HG03196 (cell line): ENCODE measurements around the gene CAPZA1.

Experiments
- ATAC-seq: cut with Tn5 transposase; IDR thresholded peaks from one replicate; pipeline ENCODE4 v1.9.1; 2021; ENCODE audit not compliant: unreplicated experiment

The CAPZA1 gene

DNA sequence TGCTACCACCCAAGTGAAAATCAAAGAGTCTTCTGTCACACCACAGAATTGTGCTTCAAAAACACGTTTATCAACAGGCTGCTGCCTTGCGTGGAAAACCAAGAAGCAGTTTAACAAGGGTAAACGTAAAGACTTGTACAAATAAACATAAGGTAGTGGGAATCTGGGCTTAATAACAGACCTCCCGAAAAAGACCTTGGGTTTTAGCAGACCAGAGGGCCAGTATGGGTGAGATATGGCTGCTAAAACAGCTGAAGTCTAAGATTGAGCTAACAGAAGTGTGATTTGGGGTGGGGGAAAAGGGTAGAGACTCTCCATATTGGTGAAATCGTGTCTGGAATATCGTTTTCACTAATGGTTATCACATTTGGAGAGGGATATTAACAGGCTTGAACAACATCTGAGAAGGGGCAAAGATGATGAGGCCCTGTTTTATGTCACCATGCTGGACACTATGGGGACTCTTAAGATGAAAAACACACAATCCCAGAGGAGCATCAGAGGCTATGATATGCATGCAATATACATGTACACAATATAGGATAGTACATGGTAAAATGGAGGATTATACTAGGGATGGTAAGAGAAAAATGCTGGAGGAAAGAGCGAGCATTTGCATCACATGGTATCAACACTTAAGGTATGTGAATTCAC is 56.2 kb downstream of the CAPZA1 start:
- ATAC-seq, result no peak

DNA sequence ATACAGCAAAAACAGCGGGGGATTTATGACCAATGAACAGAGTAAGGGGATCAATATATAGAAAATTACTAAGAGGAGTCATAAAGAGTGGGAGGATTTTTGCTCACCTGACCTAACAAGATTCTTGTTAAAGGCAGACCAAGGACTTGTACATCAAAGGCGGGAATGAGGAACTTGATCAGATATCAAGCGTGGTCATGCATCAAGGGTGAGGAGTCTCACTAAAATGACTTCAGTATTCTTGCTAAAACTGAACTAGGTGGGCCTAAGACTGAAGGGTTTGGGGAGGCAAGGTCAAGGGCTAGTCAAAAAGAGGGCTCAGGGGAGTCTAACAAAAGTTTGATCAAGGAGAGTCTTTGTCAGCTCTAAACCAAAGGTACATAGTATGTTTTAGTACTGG is 56.9 kb downstream of the CAPZA1 start:
- no peak for ATAC-seq

DNA sequence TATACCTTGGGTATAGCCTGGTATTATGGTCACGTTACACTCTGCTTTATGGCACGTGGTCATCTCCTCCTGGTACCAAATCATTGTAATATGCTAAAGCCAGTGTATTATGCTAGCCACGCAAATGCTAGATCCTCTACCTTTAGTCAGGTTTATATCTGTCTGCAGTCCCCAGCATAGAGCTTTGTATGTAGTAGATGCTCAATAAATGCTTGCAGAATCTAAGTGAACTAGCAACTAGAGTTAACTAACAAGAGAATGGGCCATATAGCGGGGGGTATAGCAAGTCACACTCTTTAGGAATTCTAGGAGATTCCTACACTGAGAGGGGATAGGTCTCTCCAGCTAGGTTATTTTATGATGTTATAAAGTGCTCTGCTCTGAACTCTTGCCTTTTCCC is 57.9 kb downstream of the CAPZA1 start:
- no peak for ATAC-seq

DNA sequence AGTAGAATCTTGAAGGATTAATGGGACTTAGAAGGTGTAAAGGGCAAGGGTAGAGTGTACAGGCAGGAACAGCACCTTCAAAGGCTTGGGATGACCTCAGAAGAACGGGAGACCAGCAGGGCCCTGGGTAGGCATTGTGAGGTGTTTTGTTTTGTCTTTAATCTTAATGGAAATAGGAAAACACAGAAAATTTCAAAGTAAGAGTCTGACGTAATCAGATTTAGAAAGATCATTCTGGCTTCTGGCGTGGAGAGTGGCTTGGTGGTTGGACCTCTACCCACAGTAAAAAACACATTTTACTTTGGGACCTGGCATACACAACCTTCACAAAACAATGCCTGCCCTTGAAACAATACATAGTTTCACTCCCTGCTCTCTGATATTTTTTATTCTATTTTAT is 59.0 kb downstream of the CAPZA1 start:
- no peak for ATAC-seq

DNA sequence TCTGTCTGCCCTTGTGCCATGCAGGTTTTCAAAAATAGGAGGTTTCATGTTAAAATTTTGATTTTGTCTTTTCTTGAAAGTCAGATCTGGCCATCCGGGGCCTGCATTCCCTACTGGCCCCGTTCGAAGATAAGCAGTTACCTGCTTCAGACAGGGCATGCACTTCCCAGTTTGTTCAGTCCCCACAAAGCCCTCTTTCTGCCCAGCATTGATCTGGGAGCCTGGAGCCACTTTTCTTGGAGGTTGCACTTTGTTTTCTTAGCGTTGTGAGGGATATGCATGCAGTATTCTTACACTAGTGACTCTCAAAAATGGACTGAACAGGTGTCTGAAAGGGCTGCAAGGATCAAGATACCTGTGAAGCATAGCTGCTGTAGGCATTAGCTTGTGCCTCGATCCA is 66.3 kb downstream of the CAPZA1 start:
- ATAC-seq, result no peak

DNA sequence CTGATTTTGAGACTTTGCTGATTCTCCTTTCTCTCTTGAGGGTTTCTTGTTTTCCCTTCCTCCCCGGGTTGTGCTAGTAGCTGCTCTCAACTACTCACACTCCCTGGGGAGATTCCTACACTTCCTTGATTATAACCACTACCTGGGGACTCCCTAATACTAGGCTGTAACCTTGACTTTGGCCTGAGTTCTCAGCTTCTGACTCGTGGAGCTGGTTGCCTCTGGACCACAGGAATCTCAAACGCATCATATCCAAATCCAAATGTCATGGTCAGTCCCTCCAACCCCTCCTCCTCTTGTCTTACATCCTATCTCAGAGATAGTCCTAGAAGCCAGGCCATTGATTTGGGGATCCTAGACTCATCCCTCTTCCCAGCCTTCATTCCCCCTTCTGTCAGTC is 66.8 kb downstream of the CAPZA1 start:
- ATAC-seq, result no peak

DNA sequence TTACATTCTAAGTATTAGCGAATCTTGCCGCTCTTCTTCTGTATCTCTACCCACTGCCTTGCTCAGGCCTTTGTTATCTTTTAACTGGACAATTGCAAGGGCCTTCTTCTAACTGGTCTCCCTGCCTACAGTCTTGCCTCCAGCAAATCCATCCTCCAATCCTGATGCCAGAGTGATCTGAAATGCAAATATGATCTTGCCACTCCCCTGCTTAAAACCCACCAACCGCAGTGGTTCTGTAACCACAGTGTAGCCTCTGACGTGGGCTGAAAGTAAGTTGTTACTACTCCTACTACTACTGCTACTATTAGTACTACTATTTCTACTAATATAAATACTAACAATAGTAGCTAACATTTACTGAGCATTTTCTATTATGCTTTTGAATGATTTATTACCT is 67.2 kb downstream of the CAPZA1 start:
- no peak for ATAC-seq

DNA sequence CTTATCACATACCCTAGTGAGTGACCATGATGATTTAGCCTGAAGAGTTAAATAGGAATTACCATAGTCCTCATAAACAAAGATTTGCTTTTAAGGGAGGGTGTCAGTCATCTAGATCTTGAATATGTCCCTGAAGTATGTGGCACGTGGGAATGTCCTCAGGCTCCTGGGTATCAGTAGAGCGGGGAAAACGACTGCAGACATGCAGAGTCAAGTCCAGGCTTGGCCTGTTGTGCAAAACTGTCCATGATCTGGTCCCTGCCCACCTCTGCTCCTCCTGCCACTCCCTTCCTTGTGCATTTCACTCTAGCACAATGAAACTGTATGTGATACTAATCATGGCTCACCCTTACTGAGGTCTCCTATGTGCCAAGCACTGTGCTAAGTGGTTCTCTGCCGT is 67.7 kb downstream of the CAPZA1 start:
- ATAC-seq, result no peak

DNA sequence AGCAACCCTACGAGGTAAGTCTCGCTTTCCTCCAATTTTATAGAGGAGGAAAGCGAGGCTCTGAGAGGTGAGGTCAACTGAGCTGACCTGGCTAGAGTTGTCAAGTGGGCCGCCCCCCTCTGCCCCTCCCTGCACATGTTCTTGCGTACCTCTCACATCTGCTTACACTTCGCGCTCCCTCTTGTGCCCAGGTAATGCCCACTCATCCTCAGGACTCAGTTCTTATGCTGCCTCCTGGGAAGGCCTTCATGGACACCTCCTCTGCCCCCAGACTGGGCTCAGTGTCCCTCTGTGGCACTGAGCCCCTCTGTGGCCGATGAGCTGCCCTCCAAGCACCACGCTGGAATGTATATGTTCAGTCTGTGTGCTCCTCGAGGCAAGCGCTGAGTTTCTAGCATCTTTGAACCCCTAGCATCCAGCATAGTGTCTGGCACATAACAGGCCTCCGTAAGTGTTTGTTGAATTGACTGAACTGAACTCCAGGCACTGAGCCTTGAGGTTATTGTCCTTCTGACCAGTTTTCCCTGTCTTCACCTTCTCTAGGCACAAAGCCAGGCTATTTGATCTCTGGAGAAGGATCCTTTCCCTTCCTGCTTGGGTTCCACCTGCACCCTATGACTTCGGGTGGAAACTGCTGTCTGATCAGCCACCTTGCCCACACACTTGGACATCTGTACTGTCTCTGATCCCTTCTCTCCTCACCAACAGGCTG is 68.3 kb downstream of the CAPZA1 start:
- ATAC-seq, result no peak

DNA sequence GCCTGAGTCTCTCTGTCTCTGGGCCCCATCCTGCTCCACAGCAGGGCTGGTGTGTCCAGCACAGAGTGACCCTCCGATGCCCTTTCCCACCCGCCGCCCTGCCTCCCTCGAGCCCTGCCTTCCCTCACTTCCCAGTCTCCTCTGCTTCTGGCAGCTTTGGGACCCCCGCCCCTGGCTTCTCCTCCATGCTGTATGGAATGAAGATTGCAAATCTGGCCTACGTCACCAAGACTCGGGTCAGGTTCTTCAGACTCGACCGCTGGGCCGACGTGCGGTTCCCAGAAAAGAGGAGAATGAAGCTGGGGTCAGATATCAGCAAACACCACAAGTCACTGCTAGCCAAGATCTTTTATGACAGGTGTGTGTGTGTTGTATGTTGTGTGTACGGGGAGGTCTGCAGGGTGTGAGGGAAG is 69.2 kb downstream of the CAPZA1 start:
- no peak for ATAC-seq

DNA sequence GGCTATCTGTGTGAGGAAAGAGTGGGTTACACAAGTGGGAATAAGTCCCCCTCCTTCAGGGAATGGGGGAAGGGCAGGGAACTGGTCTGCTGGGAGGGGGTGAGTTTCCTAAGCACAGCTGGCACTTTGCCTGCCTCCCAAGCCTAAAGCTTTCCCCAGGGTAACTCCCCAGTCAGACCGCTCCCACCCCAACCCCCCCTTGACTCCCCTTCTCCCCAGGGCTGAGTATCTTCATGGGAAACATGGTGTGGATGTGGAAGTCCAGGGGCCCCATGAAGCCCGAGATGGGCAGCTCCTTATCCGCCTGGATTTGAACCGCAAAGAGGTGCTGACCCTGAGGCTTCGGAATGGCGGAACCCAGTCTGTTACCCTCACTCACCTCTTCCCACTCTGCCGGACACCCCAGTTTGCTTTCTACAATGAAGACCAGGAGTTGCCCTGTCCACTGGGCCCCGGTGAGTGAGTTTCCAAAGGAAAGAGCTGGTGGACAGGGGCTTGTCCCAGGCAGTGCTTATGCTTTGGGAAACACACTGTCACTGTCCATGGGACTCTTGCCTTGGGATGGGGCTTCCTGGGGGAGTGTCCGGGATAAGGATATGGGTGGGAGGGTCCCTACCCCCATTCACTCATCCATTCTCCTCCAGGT is 69.7 kb downstream of the CAPZA1 start:
- ATAC-seq, result no peak

DNA sequence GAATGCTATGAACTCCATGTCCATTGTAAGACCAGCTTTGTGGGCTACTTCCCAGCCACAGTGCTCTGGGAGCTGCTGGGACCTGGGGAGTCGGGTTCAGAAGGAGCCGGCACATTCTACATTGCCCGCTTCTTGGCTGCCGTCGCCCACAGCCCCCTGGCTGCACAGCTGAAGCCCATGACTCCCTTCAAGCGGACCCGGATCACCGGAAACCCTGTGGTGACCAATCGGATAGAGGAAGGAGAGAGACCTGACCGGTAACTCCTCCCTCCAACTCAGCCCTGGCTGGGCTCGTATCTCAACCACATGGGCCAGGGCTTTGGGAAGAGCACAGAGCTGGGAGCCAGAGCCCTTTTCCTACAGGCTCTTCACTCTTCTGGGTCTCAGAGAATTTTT is 70.2 kb downstream of the CAPZA1 start:
- ATAC-seq, result no peak

DNA sequence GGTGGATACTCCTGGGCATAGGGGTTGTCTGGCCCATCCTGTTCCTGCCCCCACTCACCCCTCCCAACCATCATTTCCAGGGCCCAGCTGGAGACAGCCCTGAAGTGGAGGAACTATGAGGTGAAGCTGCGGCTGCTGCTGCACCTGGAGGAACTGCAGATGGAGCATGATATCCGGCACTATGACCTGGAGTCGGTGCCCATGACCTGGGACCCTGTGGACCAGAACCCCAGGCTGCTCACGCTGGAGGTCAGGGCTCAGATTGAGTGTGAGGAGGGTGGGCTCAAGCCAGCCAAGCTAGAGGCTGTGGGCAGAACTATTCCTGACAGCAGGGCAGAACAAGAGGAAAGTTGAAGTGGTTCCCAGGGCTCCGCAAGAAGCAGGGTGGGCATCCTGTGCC is 73.0 kb downstream of the CAPZA1 start:
- ATAC-seq, result no peak

DNA sequence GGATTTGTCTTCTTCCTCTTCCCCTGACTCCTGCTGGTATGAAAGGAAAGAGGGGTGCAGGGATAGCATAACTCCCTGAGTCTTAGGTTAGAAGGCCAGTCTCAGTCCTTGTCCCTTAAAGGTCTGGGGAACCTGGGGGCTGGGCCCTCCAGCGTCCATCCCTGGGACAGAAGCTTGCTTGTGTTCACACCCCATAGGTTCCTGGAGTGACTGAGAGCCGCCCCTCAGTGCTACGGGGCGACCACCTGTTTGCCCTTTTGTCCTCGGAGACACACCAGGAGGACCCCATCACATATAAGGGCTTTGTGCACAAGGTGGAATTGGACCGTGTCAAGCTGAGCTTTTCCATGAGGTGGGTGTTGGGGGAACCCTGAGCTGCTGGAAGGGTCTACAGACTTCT is 74.2 kb downstream of the CAPZA1 start:
- no peak for ATAC-seq

DNA sequence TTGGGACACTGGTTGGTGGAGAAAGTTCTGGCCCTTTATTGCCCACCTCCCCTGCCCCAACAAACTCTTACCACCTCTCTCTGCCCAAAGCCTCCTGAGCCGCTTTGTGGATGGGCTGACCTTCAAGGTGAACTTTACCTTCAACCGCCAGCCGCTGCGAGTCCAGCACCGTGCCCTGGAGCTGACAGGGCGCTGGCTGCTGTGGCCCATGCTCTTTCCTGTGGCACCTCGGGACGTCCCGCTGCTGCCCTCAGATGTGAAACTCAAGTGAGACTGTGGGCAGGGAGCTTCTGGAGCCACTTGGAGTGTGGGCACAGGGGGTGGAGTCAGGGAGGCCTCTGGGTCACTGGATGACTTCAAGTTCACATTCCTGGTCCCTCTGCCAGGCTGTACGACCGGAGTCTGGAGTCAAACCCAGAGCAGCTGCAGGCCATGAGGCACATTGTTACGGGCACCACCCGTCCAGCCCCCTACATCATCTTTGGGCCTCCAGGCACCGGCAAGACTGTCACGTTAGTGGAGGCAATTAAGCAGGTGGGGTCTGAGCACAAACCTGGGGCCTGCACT is 74.8 kb downstream of the CAPZA1 start:
- no peak for ATAC-seq

DNA sequence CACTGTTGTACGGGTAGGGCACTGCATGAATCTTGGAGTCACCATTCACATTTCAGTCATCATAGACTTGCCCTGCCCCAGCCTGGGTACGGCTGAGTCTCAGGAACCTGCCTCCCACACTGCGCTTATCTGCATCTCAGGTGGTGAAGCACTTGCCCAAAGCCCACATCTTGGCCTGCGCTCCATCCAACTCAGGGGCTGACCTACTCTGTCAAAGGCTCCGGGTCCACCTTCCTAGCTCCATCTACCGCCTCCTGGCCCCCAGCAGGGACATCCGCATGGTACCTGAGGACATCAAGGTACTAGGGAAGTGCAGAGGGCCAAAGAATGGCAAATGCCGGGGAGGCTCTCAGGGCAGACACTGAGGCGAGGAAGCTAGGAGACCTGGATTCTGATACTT is 75.6 kb downstream of the CAPZA1 start:
- ATAC-seq, result no peak

DNA sequence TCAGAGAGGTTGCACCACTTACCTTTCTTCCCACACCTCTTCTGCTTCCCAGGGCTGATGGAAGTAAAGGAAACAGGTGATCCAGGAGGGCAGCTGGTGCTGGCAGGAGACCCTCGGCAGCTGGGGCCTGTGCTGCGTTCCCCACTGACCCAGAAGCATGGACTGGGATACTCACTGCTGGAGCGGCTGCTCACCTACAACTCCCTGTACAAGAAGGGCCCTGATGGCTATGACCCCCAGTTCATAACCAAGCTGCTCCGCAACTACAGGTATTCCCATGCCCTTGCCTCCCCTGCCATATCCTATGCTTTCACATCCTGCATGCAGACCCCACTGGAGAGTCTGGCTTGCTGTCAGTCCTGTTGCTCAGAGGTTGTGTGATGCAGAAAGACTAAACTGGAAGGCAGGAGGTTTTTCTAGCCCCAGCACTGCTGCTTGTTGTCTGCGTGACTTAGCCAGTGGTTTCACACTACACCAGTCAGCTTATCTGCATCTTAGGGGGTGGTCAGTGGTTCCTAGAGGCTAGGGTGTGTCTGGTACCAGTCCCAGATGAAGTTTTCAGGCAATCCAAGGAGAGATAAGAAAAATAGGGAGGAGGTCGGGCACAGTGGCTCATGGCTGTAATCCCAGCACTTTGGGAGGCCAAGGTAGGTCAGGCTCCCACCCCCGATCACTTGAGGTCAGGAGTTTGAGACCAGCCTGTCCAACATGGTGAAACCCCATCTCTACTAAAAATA is 77.1 kb downstream of the CAPZA1 start:
- ATAC-seq, result no peak

DNA sequence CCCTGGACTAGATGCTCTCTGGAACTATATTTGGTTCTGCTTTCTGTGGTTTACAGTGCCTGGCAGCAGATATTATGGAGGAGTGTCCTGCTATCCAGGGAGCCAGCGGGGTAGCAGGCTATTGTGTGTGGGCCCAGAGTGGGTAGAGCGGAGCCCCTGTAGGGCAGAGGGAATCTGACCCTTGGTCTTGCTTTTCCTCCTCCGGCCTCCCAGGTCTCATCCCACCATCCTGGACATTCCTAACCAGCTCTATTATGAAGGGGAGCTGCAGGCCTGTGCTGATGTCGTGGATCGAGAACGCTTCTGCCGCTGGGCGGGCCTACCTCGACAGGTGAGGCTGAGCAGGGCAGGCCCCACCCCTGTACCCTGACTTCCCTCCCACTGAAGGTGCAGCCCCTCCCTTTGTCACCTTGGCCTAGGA is 78.2 kb downstream of the CAPZA1 start:
- ATAC-seq, result no peak

DNA sequence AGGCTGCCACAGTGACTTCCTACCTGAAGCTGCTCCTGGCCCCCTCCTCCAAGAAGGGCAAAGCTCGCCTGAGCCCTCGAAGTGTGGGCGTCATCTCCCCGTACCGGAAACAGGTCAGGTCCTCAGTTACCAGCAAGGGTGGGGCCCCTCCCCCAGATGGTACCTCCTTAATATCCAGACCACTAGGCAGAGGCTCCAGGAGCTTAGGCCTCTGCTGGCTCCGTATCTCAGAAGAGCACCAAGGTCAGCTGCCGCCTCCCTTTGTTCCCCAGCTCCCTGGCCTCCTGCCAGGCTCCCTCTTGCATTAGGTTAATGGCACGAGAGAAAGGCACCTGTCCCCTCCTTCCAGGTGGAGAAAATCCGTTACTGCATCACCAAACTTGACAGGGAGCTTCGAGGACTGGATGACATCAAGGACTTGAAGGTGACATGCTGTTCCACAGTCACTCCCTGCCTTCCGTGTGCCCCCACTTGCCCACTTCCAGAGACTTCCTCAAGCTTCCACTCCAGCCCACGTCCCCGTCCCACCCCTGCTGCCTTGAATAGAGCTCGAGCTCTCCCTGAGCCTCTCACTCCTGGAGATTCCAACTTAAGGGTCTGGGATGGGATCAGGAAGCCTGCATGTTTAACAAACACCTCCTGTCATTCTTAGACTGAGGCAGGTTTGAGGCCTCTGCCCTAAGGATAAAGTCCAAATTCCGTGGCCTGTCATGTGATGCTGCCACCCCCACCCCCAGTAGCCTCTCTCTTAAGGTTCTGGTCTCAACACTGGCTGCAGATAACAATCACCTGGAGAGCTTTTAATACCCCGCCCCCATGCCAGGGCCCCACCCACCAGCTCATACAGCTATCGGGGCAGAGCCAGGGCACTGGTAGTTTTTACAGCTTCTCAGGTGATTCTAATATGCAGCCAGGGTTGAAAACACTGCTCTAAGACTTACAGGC is 79.0 kb downstream of the CAPZA1 start:
- ATAC-seq, result no peak

DNA sequence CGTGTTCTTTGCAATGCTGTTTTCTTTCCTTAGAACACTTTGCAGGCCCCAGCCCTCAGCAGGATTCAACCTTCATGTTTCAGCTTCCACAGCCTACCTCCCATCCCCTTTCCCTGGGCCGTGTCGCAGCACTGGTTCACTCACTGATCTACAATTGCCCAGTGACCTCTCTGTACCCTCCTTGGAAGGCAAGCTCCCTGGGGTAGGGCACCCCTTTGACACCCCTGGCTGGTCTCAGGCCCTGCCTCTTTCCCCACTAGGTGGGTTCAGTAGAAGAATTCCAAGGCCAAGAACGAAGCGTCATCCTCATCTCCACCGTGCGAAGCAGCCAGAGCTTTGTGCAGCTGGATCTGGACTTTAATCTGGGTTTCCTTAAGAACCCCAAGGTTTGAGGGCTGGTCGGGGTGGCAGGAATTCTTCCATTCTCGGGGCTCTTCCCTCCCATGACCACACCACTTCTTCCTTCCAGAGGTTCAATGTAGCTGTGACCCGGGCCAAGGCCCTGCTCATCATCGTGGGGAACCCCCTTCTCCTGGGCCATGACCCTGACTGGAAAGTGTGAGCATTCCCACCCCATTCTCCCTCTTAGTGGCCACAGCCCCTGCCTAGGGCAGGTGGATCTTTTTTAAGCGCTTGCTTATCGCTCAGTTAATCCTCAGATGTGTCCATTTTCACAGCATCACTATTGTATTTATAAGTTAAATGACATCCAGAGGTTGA is 80.0 kb downstream of the CAPZA1 start:
- ATAC-seq, result no peak
